Peyer's patch (tissue), 4 donors: ENCODE data around the gene CALU. TPM values are rescaled to one million over a fixed set of nuclear protein-coding genes. Genes with fewer than 3 reads are reported as not detected.

ENCODE experiments used
- DNase-seq, 3 donors: peaks; one replicate each; pipeline ENCODE4 v3.0.0-alpha.2; 2017 to 2019
- H3K27ac ChIP-seq, 4 donors: fragments of 200-600 bp; sonication (generic); one replicate each; pipeline ENCODE4 v1.5.1; 2016 to 2019
- H3K27me3 ChIP-seq, 2 donors: fragments of 200-600 bp; sonication (generic); one replicate each; pipeline ENCODE4 v1.5.1; 2019
- H3K36me3 ChIP-seq, 3 donors: fragments of 200-600 bp; sonication (generic); one replicate each; pipeline ENCODE4 v1.5.1; 2016 to 2019
- H3K4me1 ChIP-seq, 4 donors: fragments of 200-600 bp; sonication (generic); one replicate each; pipeline ENCODE4 v1.5.1; 2016 to 2019
- H3K4me3 ChIP-seq, 4 donors: fragments of 200-600 bp; sonication (generic); 1 replicate in 3 of 4; 2 replicates in 1 of 4; pipeline ENCODE4 v1.5.1; 2016 to 2019; ENCODE audit warnings: mild to moderate bottlenecking in 1 of 4
- H3K9me3 ChIP-seq, 4 donors: fragments of 200-600 bp; sonication (generic); one replicate each; pipeline ENCODE4 v1.5.1; 2016 to 2019; ENCODE audit warnings: mild to moderate bottlenecking in 1 of 4
- POLR2A ChIP-seq, 2 donors: fragments of 450-650 bp; IDR thresholded peaks; one replicate each; pipeline ENCODE4 v1.5.1; 2017; ENCODE audit warnings: antibody characterized with exemption in 2 of 2, mild to moderate bottlenecking in 2 of 2, moderate library complexity in 2 of 2
- total RNA-seq, 4 donors: library from RNA; depleted of rRNA; stranded (reverse); fragments of >200 nt; gene quantifications; one replicate each; pipeline ENCODE4 v1.1.0, GENCODE V29; 2016
- TF ChIP-seq, protein P1 (sequence below), 6 experiments: fragments of 450-650 bp in 4 of 6; fragments of 200-600 bp in 2 of 6; sonication (generic) in 1 of 6; IDR thresholded peaks; one replicate each; pipeline ENCODE4 v1.5.1; 2017 to 2019; ENCODE audit warnings: antibody characterized with exemption in 6 of 6, mild to moderate bottlenecking in 3 of 6, moderate library complexity in 1 of 6

Gene CALU
- total RNA-seq, 4 donors from 2014 or later, result 21.6 to 42.1 (median 27.6) TPM

- Histone ChIP-seq H3K4me1 (peaks cover 0 to 8% (median 0%) of the 10 kb centered on the region in 4 donors), H3K9me3 (no peaks in the 10 kb centered on the region), H3K36me3 (no peaks in the 10 kb centered on the region), H3K4me3 (peak overlapping the region in 3 of 4 donors; percentile 3 to 34 (median 29)), H3K27me3 (peaks cover 0 to 11% of the 10 kb centered on the region in 2 donors), H3K27ac (no peak overlapping the region)
- TF ChIP-seq, protein P1, sequence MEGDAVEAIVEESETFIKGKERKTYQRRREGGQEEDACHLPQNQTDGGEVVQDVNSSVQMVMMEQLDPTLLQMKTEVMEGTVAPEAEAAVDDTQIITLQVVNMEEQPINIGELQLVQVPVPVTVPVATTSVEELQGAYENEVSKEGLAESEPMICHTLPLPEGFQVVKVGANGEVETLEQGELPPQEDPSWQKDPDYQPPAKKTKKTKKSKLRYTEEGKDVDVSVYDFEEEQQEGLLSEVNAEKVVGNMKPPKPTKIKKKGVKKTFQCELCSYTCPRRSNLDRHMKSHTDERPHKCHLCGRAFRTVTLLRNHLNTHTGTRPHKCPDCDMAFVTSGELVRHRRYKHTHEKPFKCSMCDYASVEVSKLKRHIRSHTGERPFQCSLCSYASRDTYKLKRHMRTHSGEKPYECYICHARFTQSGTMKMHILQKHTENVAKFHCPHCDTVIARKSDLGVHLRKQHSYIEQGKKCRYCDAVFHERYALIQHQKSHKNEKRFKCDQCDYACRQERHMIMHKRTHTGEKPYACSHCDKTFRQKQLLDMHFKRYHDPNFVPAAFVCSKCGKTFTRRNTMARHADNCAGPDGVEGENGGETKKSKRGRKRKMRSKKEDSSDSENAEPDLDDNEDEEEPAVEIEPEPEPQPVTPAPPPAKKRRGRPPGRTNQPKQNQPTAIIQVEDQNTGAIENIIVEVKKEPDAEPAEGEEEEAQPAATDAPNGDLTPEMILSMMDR (IDR thresholded peaks at IDR 0.05), result no peak
- TF ChIP-seq POLR2A (IDR thresholded peaks at IDR 0.05), result no peak
- peak; percentile 35 to 62 (median 57) for DNase-seq
Observed at GRCh38 chr7:128697302-128697905, 41.8 kb upstream of the CALU start.

DNA sequence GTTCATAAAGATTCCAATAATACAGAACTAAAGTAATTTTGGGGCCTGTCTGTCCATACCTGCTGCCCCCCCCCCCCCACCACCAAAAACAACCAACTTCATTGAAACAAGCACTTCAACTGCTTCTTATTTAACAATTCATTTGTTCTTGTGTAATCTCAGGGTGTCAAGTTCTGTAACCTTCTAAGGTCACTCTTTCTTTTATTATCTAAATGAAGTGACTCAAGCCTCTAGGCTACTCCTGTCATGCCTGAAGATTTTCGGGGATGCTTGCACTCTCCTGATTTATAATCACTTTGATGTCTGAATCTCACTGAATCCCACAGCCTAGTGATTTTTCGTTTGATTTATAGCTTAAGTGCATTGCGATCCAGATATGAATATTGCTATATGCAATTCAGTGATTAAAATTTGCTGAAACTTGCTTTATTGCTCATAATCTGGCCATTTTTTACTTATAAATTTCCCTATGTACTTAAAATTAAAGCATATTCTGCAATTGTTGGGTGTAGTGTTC is 39.9 kb upstream of the CALU start:
- H3K4me3 ChIP-seq, result no peak overlapping the region
- peaks cover 0 to 8% (median 0%) of the 10 kb centered on the region in 4 donors for H3K4me1 ChIP-seq
- no peak overlapping the region for H3K27ac ChIP-seq
- no peak for TF ChIP-seq POLR2A (IDR thresholded peaks at IDR 0.05)
- TF ChIP-seq, protein P1 (IDR thresholded peaks at IDR 0.05), result no peak
- peaks cover 0 to 11% of the 10 kb centered on the region in 2 donors for H3K27me3 ChIP-seq
- no peaks in the 10 kb centered on the region for H3K36me3 ChIP-seq
- no peak for DNase-seq
- no peaks in the 10 kb centered on the region for H3K9me3 ChIP-seq

DNA sequence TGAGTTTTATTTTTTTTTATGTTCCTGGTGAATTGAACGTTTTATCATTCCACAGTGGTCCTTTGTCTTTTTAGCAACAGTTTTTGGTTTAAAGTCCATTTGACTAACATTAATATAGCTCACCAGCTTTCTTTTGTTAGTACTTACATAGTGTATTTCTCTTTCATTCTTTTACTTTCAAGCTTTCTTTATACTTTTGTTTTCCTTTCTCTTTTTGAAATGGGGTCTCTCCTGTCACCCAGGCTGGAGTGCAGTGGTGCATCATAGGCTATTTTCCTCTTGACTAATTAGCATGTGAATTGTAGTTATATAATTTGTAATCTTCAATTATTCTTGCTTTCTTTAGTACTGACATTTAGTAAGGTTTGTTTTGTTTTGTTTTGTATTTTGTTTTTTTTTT is 39.3 kb upstream of the CALU start:
- Histone ChIP-seq H3K9me3 (no peaks in the 10 kb centered on the region), H3K27me3 (peaks cover 0 to 11% of the 10 kb centered on the region in 2 donors), H3K4me3 (no peak overlapping the region), H3K4me1 (peaks cover 0 to 8% (median 0%) of the 10 kb centered on the region in 4 donors), H3K27ac (no peak overlapping the region), H3K36me3 (no peaks in the 10 kb centered on the region)
- no peak for TF ChIP-seq POLR2A (IDR thresholded peaks at IDR 0.05)
- TF ChIP-seq, protein P1 (IDR thresholded peaks at IDR 0.05), result no peak
- no peak for DNase-seq

GRCh38 chr7:128701062-128701785 is 37.9 kb upstream of the CALU start:
- Histone ChIP-seq H3K4me1 (peaks cover 0 to 8% (median 0%) of the 10 kb centered on the region in 4 donors), H3K4me3 (no peak overlapping the region), H3K36me3 (no peaks in the 10 kb centered on the region), H3K27ac (no peak overlapping the region), H3K9me3 (no peaks in the 10 kb centered on the region), H3K27me3 (peaks cover 0 to 11% of the 10 kb centered on the region in 2 donors)
- no peak for DNase-seq
- TF ChIP-seq, protein P1 (IDR thresholded peaks at IDR 0.05), result no peak
- TF ChIP-seq POLR2A (IDR thresholded peaks at IDR 0.05), result no peak

- no peaks in the 10 kb centered on the region for H3K4me1 ChIP-seq
- H3K9me3 ChIP-seq, result no peaks in the 10 kb centered on the region
- H3K27ac ChIP-seq, result no peak overlapping the region
- H3K4me3 ChIP-seq, result no peak overlapping the region
- no peak for DNase-seq
- H3K36me3 ChIP-seq, result no peaks in the 10 kb centered on the region
- H3K27me3 ChIP-seq, result no peaks in the 10 kb centered on the region
- TF ChIP-seq, protein P1 (IDR thresholded peaks at IDR 0.05), result no peak
- TF ChIP-seq POLR2A (IDR thresholded peaks at IDR 0.05), result no peak
Observed at GRCh38 chr7:128703609-128704241, 35.4 kb upstream of the CALU start.
